Motor neuron (in vitro differentiated cells): ENCODE measurements around the gene EQTN. TPM values are rescaled to one million over a fixed set of nuclear protein-coding genes. Genes with fewer than 3 reads are reported as not detected.
"Not testable (repeated sequence)": the region's sequence is repeated elsewhere in the genome, so short reads cannot be mapped to it uniquely, and the experiment has no call there.

Source experiments
- ATAC-seq, 8 experiments: fragments of 200-7000 bp; cut with Tn5 transposase; replicated peaks in 6 of 8; 2 replicates each; pipeline ENCODE4 v1.8.0; 2021; ENCODE audit warnings: mild to moderate bottlenecking in 8 of 8, moderate library complexity in 8 of 8
- H3K27ac ChIP-seq, 2 donors: fragments of 250-450 bp; sonication (Bioruptor Pico); 2 replicates each; pipeline ENCODE4 v1.9.0; 2021; ENCODE audit warnings: antibody characterized with exemption in 2 of 2, mild to moderate bottlenecking in 2 of 2, moderate library complexity in 1 of 2
- H3K4me1 ChIP-seq, 2 donors: fragments of 250-450 bp; sonication (Bioruptor Pico); replicated peaks in 1 of 2; 2 replicates each; pipeline ENCODE4 v1.6.1; 2021; ENCODE audit warnings: antibody characterized with exemption in 2 of 2, mild to moderate bottlenecking in 2 of 2, moderate library complexity in 1 of 2
- H3K4me3 ChIP-seq, 5 donors: fragments of 250-450 bp; sonication (Bioruptor Pico); 2 replicates each; pipeline ENCODE4 v1.9.0; 2021; ENCODE audit warnings: antibody characterized with exemption in 5 of 5, mild to moderate bottlenecking in 5 of 5, moderate library complexity in 4 of 5
- WGBS, 10 experiments: fragments of 450-650 bp; shearing (Covaris generic); methylation state at CpG; one replicate each; pipeline ENCODE4 v1.0.0; 2022; 5-methylcytosine and 5-hydroxymethylcytosine counted together
- in situ Hi-C, 9 experiments: fragments of 400-800 bp; cut with MboI; loops; one replicate each; pipeline ENCODE4 v1.15.0; 2021; ENCODE audit warnings: low sequenced_read_pairs in 9 of 9, low pct_unique_long_range_greater_than_20kb in 2 of 9; ENCODE audit not compliant: unreplicated experiment in 9 of 9
- total RNA-seq, 8 experiments: library from RNA; unstranded; fragments of 300-600 nt; gene quantifications; 2 replicates each; pipeline versions ENCODE4 v1.2.3 to v1.2.4, GENCODE V29; 2022

Gene EQTN
- total RNA-seq, 8 experiments from 2014 or later, result 0.18 to 0.40 (median 0.32) TPM; not detected in 4

DNA sequence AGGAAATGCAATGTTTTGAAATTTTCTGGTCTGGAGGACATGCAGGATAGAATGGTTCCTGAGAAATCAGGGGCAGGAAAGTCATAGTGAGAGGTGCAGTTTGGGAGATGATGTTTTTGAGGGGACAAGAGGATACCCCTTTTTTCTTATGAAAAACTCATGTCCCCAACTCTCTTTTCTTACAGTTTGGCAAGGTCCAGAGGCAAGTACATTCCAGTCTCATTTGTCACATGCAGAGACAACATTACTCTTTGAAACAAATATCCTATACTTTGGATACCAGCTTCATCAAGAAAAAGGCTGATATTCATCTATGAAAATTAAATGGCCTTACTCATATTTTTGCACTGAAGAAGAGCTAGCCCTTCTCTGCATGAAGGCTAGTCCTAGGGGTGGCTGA lies 48.2 kb downstream of the EQTN start:
- peak in 1 of 8 experiments; percentile 7 for ATAC-seq
- Histone ChIP-seq H3K4me3 (no peak overlapping the region), H3K4me1 (no peaks in the 10 kb centered on the region), H3K27ac (no peak overlapping the region)
- in situ Hi-C loops, result no loop called here

- WGBS, 10 experiments, result 0 to 40% (median 20%) methylated on average over 1 to 2 of the region's 2 CpGs; no CpG with 5 or more reads in 4 of the 10 experiments
- no peaks in the 10 kb centered on the region for H3K4me1 ChIP-seq
- no peak overlapping the region for H3K27ac ChIP-seq
- no peak overlapping the region for H3K4me3 ChIP-seq
- peak in 3 of 8 experiments; percentile 96 to 98 (median 96) for ATAC-seq
- in situ Hi-C loops, result no loop called here
Measured at GRCh38 chr9:27247756-27248155, 49.2 kb downstream of the EQTN start.

DNA sequence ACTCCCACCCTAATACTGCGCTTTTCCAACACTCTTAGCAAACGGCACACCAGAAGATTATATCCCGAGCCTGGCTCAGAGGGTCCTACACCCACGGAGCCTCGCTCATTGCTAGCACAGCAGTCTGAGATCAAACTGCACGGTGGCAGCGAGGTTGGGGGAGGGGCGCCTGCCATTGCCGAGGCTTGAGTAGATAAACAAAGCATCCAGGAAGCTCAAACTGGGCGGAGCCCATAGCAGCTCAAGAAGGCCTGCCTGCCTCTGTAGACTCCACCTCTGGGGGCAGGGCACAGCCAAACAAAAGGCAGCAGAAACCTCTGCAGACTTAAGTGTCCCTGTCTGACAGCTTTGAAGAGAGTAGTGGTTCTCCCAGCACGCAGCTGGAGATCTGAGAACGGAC lies 57.3 kb downstream of the EQTN start:
- H3K4me1 ChIP-seq, H3K4me3 ChIP-seq, ATAC-seq, H3K27ac ChIP-seq, in situ Hi-C loops: not testable (repeated sequence)
- WGBS, 10 experiments, result 75 to 84% methylated on average over 4 to 6 of the region's 12 CpGs; no CpG with 5 or more reads in 8 of the 10 experiments

Other genes starting within 250 kb of the EQTN start
- 1 to 10 TPM in 1 of 8 experiments, under 1 TPM in 7; 0.05 to 2.1 (median 0.10) TPM for gene TEK, start 187.9 kb downstream of the EQTN start, total RNA-seq
- 1 to 10 TPM in 3 of 8 experiments, under 1 TPM in 4, not detected in 1; 0.42 to 3.0 (median 0.90) TPM for gene IFNK, start 227.1 kb upstream of the EQTN start, total RNA-seq
- 10 to 100 TPM in 1 of 8 experiments, 1 to 10 TPM in 7; 3.7 to 13.4 (median 5.2) TPM for gene MOB3B, start 232.7 kb upstream of the EQTN start, total RNA-seq